ENCODE measurements around the gene RTN3.
A peak's percentile ranks its signal among the peaks of the same experiment; 100 is the strongest.

DNA sequence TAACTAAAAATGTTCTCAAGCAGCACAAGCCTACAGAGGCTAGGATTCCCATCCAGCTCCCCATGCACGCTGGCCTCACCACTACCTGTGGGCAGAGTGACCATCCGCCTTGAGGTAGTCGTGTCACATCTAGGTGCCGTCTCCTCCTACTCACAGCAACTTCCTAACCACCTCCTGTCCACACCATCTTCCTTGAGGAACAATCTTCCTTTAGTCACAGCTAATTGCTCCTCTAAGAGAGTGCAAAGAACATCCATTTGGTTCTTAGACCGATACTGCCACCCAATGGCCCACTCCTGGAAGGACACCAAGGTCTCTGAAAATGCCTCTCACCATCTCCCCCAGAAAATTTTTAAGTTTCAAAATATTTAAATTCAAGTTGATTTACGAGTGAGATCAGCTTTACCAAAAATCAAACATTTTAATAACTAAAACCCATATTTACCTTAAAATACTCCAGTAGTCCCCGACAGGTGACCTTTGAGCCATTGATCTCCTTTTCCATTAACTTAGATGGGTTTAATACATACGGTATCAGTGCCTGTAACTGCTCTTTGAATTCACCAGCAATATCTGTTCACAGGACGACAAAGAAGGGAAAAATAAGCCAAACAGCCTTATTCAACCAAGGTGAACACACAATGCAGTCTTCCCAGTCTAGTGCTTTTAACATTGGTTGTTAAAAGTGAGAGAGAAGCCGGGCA is 45.4 kb upstream of the RTN3 start:
- TF ChIP-seq, protein P1, sequence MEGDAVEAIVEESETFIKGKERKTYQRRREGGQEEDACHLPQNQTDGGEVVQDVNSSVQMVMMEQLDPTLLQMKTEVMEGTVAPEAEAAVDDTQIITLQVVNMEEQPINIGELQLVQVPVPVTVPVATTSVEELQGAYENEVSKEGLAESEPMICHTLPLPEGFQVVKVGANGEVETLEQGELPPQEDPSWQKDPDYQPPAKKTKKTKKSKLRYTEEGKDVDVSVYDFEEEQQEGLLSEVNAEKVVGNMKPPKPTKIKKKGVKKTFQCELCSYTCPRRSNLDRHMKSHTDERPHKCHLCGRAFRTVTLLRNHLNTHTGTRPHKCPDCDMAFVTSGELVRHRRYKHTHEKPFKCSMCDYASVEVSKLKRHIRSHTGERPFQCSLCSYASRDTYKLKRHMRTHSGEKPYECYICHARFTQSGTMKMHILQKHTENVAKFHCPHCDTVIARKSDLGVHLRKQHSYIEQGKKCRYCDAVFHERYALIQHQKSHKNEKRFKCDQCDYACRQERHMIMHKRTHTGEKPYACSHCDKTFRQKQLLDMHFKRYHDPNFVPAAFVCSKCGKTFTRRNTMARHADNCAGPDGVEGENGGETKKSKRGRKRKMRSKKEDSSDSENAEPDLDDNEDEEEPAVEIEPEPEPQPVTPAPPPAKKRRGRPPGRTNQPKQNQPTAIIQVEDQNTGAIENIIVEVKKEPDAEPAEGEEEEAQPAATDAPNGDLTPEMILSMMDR (conservative IDR thresholded peaks at IDR 0.05; ENCODE audit: low read depth, low read length): peak; percentile 94
- TF ChIP-seq EZH2 (IDR thresholded peaks at IDR 0.05; ENCODE audit: borderline replicate concordance, low read depth, low read length, poor library complexity, severe bottlenecking): no peak
